SIG-M5 (cell line): ENCODE measurements around the gene TMEM217.
"Not testable (repeated sequence)": the region's sequence is repeated elsewhere in the genome, so short reads cannot be mapped to it uniquely, and the experiment has no call there.

Experiments
- DNase-seq: peaks from one replicate; lab custom pipeline; 2025; lab: John Stamatoyannopoulos, UW

TMEM217 gene

GRCh38 chr6:37182736-37183590 is 75.0 kb downstream of the TMEM217 start:
- peak; percentile 73 for DNase-seq

GRCh38 chr6:37180610-37181009 is 77.3 kb downstream of the TMEM217 start:
- DNase-seq = not testable (repeated sequence)

GRCh38 chr6:37180075-37180474 is 77.9 kb downstream of the TMEM217 start:
- DNase-seq = no peak

GRCh38 chr6:37177935-37178517 is 79.9 kb downstream of the TMEM217 start:
- DNase-seq = no peak

GRCh38 chr6:37177077-37177934 is 80.6 kb downstream of the TMEM217 start:
- peak; percentile 6 for DNase-seq

GRCh38 chr6:37176268-37177076 is 81.5 kb downstream of the TMEM217 start:
- DNase-seq = no peak

- no peak for DNase-seq
Observed at GRCh38 chr6:37175332-37176267, 82.3 kb downstream of the TMEM217 start.

- DNase-seq = no peak
Observed at GRCh38 chr6:37174515-37175331, 83.2 kb downstream of the TMEM217 start.

GRCh38 chr6:37174196-37174514 is 83.8 kb downstream of the TMEM217 start:
- no peak for DNase-seq

- DNase-seq = no peak
Observed at GRCh38 chr6:37173493-37174195, 84.3 kb downstream of the TMEM217 start.

GRCh38 chr6:37172912-37173492 is 84.9 kb downstream of the TMEM217 start:
- no peak for DNase-seq

- peak; percentile 42 for DNase-seq
Observed at GRCh38 chr6:37171970-37172812, 85.8 kb downstream of the TMEM217 start.

GRCh38 chr6:37171201-37171969 is 86.6 kb downstream of the TMEM217 start:
- DNase-seq = no peak

GRCh38 chr6:37170273-37171200 is 87.4 kb downstream of the TMEM217 start:
- no peak for DNase-seq

- DNase-seq = peak; percentile 62
Observed at GRCh38 chr6:37169496-37170272, 88.3 kb downstream of the TMEM217 start, which contains the start of gene PIM1. Gene PIM1 (plus strand): TSS chr6:37170152. CDS start chr6:37170576, 424 bp downstream.
